GM18867 (cell line): ENCODE results near the gene C12orf50.
"Not testable (repeated sequence)": the region's sequence is repeated elsewhere in the genome, so short reads cannot be mapped to it uniquely, and the experiment has no call there.

Experiments
- ATAC-seq: cut with Tn5 transposase; IDR thresholded peaks from one replicate; pipeline ENCODE4 v1.9.1; 2021; ENCODE audit warnings: mild to moderate bottlenecking, moderate library complexity; ENCODE audit not compliant: unreplicated experiment

The C12orf50 gene

DNA sequence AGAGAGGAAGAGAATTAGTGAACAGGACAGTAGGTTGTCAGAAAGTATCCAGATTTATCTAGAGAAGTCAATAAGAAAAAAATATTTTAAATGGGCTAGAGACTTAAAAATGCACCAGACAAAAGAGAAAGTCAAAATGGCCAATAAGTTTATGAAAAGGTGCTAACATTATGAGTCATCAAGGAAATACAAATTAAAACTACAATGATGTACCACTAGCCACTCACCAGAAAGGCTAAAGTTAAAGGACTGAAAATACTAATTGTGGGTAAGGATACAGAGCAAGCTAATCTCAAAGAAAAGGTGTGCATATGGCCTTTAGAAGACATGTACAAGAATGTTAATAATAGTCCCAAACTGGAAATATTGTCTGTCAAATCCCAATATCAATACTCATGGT, 37.7 kb downstream of the C12orf50 start:
- no peak for ATAC-seq

GRCh38 chr12:87988534-87988933, 40.7 kb downstream of the C12orf50 start:
- no peak for ATAC-seq

DNA sequence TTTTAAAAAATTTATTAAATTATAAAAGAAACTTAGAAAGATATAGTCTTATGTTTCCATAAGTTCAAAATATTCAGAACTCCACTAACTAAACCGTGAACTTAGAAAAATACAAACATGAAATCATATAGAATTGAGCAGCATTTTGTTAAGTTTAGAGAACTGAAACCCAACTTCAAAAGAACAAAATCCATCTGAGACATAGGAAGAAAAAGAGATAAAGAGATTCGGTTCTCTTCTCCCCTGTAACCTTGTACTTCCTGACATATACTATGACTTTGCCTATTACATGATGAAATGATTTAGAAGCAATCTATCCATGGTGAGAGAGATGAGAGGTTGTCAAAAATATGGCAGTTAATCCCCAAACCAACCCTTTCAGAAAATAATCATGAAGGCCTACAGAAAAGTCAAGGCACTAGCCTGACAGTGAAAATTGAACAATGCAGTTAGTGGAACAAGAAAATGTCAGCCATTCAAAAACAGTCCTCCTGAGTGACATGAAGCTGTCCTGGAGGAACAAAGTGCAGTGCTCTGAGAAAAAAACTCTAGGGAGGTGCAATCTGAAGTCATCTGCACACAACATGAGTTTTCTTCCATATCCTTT, 44.0 kb downstream of the C12orf50 start:
- no peak for ATAC-seq

DNA sequence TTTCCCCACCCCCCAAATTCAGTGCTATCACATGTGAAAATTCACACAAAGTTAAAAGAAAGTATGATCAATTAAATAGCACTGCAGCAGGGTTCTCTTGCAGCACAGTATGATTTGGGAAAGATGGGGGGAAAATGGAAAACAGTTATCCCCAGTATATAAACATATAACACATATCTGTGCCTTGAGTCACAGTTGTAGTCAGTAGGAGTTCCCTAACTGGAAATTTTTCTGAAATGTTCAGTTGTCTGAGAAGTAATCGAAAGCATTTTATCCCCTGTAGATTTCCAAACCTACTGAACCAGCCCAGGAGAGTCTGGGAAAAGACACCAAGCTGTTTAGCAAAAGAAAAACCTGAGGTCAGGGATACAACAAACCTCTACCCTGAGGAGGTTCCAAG, 47.0 kb downstream of the C12orf50 start:
- no peak for ATAC-seq

DNA sequence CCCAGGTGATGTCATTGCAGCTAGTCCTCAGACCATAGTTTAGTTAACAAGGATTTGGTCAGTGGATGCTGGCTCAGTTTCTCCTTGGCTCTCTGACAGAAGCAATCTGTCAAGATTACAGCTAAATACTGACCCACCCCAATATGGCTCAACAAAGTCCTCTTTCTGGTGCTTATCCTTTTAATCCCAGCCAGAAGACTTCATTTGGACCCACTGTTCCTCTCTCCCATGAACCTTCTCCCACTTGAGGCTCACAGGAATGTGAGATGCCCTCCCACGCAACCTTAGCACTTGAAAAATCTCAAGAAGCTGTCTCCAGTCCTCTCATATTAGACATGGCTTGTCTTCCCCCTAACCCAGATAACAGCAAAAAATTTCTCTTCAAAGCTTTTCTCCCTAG, 47.7 kb downstream of the C12orf50 start:
- ATAC-seq, result no peak

DNA sequence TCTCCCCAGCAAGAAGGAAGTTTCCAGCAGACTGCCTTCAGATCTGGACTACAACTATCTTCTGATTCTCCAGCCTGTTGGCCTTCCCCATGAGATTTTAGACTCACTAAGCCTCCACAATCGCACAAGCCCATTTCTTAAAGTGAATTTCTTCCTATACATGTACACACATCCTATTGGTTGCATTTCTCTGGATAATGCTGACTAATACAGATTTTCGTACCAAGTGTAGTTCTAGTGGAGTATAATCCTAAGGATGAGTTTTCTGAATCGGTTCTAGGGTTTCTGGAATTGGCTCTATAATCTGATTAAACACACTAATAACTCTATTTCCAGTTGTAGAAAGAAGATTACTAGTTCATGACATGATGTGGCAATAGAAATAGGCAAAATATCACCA, 53.3 kb downstream of the C12orf50 start:
- no peak for ATAC-seq

- no peak for ATAC-seq
Measured at GRCh38 chr12:87967871-87968270, 61.3 kb downstream of the C12orf50 start.

GRCh38 chr12:87960566-87960965, 68.6 kb downstream of the C12orf50 start:
- ATAC-seq, result no peak

DNA sequence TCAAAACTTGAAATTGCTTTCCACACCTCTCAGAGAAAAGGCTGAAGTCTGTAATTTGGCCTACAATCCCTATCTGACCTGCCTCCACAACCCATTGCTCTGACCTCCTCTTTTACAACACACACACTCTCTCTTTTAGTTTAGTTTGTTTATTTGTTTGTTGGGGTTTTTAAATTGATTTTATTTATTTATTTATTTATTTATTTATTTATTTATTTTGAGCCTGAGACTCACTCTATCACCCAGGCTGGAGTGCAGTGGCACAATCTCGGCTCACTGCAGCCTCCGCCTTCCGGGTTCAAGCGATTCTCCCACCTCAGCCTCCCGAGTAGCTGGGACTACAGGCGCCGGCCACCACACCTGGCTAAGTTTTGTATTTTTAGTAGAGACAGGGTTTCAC, 75.2 kb downstream of the C12orf50 start:
- not testable (repeated sequence) for ATAC-seq

- ATAC-seq, result no peak
Measured at GRCh38 chr12:87953256-87953860, 75.8 kb downstream of the C12orf50 start.

GRCh38 chr12:87952850-87953249, 76.4 kb downstream of the C12orf50 start:
- ATAC-seq, result no peak

GRCh38 chr12:87952223-87952622, 77.0 kb downstream of the C12orf50 start:
- no peak for ATAC-seq

GRCh38 chr12:87943762-87944161, 85.4 kb downstream of the C12orf50 start:
- no peak for ATAC-seq

DNA sequence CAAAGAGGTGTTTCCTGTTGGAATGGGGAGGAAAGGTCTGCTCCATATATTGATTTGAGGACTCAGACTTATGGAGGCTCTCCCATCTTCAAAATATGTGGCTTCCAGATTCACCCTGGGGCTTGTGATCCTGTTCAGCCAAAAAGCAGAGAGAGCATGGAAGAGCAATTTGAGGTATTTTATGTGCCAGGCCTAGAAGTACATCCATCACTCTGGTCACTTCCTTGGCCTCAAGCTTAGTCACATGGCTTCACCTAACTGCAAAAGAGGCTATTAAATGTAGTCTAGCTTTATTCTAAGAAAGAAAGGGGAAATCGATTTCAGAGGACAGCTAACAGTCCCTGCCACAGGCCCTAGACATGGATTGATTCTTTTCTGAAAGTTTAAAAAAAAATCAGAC, 86.2 kb downstream of the C12orf50 start:
- no peak for ATAC-seq

GRCh38 chr12:87939182-87939581, 90.0 kb downstream of the C12orf50 start:
- no peak for ATAC-seq

DNA sequence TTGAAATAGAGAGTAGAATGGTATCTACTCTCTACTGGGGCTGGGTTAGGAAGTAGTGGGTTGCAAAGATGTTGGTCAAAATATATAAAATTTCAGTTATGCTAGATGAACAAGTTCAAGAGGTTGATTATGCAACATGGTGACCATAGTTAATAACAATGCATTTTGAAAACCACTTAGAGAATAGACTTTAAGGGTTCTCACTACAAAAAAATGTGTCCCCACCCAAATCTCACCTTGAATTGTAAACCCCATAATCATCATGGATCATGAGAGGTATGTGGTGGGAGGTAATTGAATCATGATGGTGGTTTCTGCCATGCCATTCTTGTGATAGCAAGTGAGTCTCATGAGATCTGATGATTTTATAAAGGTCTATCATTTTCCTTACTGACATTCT, 94.0 kb downstream of the C12orf50 start:
- ATAC-seq, result no peak

DNA sequence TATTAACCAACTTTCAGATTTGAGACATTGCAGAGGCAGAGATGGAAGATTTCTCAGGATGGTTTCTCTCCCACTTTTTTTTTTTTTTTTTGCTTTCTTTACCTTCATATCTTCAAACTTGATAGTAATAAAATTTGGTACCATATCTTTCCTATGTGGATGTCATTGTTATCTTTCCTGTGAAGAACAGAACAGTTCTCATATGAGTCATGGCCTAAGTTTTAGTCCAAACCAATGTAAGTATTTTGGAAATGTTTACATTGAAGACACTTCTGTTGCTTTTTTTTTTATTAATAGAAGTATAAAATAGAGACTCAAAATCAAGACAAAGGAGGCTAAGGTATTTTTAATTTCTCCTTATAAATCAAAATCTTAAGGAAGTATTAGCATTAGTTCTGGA, 95.2 kb downstream of the C12orf50 start:
- no peak for ATAC-seq

GRCh38 chr12:87931812-87932211, 97.4 kb downstream of the C12orf50 start:
- ATAC-seq, result no peak

DNA sequence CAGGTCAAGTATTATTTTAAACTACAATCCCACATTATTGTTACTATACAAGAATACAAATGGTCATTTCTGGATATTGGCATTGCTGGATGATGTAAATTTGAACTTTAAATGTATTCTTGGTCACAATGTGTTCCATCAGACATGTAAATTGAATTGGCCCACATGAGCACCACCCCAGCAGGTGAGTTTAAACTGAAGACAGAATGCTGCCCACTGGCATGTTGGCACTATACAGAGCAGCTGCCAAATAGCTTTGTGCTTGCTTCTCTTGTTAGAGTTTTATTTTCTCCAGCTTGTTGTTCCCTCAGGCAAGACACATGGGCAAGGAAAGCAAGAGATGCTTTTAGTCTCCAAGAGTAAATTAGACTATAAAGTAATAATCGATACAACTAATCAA, 98.6 kb downstream of the C12orf50 start:
- no peak for ATAC-seq
